A549 (cell line): ENCODE data around the gene GNL2. TPM values are rescaled to one million over a fixed set of nuclear protein-coding genes. Genes with fewer than 3 reads are reported as not detected.

Source experiments
- polyA plus RNA-seq, 4 experiments: library from polyadenylated mRNA; depleted of rRNA in 3 of 4; stranded (reverse); fragments of >200 nt; fragmentation: RNase III in 1 of 4; extraction: RNeasy Plus Mini Kit Qiagen cat#74134 plus additional on column Dnase treatment in 1 of 4; gene quantifications; 2 replicates in 3 of 4; 3 replicates in 1 of 4; pipeline ENCODE4 v1.2.3, GENCODE V29; 2011 to 2017
- small RNA-seq, 6 experiments: library from RNA; depleted of rRNA; stranded (forward); fragments of <200 nt; gene quantifications; one replicate each; pipeline ENCODE3, GENCODE V24; 2012

GNL2 gene
- polyA plus RNA-seq, 2 of the 4 experiments (the other 2 are of a cell fraction) = 50.1 to 69.2 TPM

Small RNAs within 50 kb of the gene (small RNA-seq; reads per million reads assigned to genes)
- 0 reads per million in 6 experiments for gene AL034379.1

Other genes starting within 250 kb of the GNL2 start
- 23.1 and 23.5 TPM in 2 replicates for gene ZC3H12A, start 121.4 kb downstream of the GNL2 start, polyA plus RNA-seq (2011; rRNA removed)
- 11.6 to 16.3 TPM (median 14.7 TPM) in 3 replicates for gene ZC3H12A, start 121.4 kb downstream of the GNL2 start, polyA plus RNA-seq (2017; fragmentation: RNase III; extraction: RNeasy Plus Mini Kit Qiagen cat#74134 plus additional on column Dnase treatment)
- gene MEAF6, start 81.2 kb downstream of the GNL2 start, polyA plus RNA-seq (2011; rRNA removed) = 45.4 and 47.2 TPM in 2 replicates
- gene MEAF6, start 81.2 kb downstream of the GNL2 start, polyA plus RNA-seq (2017; fragmentation: RNase III; extraction: RNeasy Plus Mini Kit Qiagen cat#74134 plus additional on column Dnase treatment) = 38.5 to 42.5 TPM (median 39.4 TPM) in 3 replicates
- 7.8 and 9.0 TPM in 2 replicates for gene SNIP1, start 41.6 kb downstream of the GNL2 start, polyA plus RNA-seq (2011; rRNA removed)
- gene SNIP1, start 41.6 kb downstream of the GNL2 start, polyA plus RNA-seq (2017; fragmentation: RNase III; extraction: RNeasy Plus Mini Kit Qiagen cat#74134 plus additional on column Dnase treatment) = 5.3 to 6.6 TPM (median 6.5 TPM) in 3 replicates
- gene DNALI1, start 39.0 kb downstream of the GNL2 start, polyA plus RNA-seq (2011; rRNA removed) = not detected in 2 replicates
- gene DNALI1, start 39.0 kb downstream of the GNL2 start, polyA plus RNA-seq (2017; fragmentation: RNase III; extraction: RNeasy Plus Mini Kit Qiagen cat#74134 plus additional on column Dnase treatment) = not detected in 3 replicates
- gene RSPO1, start 39.0 kb upstream of the GNL2 start, polyA plus RNA-seq (2011; rRNA removed) = 0.07 TPM in 1 of 2 replicates, not detected in the other
- gene RSPO1, start 39.0 kb upstream of the GNL2 start, polyA plus RNA-seq (2017; fragmentation: RNase III; extraction: RNeasy Plus Mini Kit Qiagen cat#74134 plus additional on column Dnase treatment) = 0.05 to 0.12 TPM in 2 of 3 replicates, not detected in the other
- 24.2 and 26.8 TPM in 2 replicates for gene CDCA8, start 96.6 kb upstream of the GNL2 start, polyA plus RNA-seq (2011; rRNA removed)
- 31.4 to 37.1 TPM (median 32.1 TPM) in 3 replicates for gene CDCA8, start 96.6 kb upstream of the GNL2 start, polyA plus RNA-seq (2017; fragmentation: RNase III; extraction: RNeasy Plus Mini Kit Qiagen cat#74134 plus additional on column Dnase treatment)
- 0.35 and 0.65 TPM in 2 replicates for gene EPHA10, start 169.2 kb upstream of the GNL2 start, polyA plus RNA-seq (2011; rRNA removed)
- gene EPHA10, start 169.2 kb upstream of the GNL2 start, polyA plus RNA-seq (2017; fragmentation: RNase III; extraction: RNeasy Plus Mini Kit Qiagen cat#74134 plus additional on column Dnase treatment) = 0.49 to 0.59 TPM (median 0.53 TPM) in 3 replicates
- 8.9 and 12.6 TPM in 2 replicates for gene MANEAL, start 197.9 kb upstream of the GNL2 start, polyA plus RNA-seq (2011; rRNA removed)
- gene MANEAL, start 197.9 kb upstream of the GNL2 start, polyA plus RNA-seq (2017; fragmentation: RNase III; extraction: RNeasy Plus Mini Kit Qiagen cat#74134 plus additional on column Dnase treatment) = 13.8 to 15.5 TPM (median 15.5 TPM) in 3 replicates
- gene C1orf122, start 211.9 kb upstream of the GNL2 start, polyA plus RNA-seq (2011; rRNA removed) = 21.3 and 24.2 TPM in 2 replicates
- gene C1orf122, start 211.9 kb upstream of the GNL2 start, polyA plus RNA-seq (2017; fragmentation: RNase III; extraction: RNeasy Plus Mini Kit Qiagen cat#74134 plus additional on column Dnase treatment) = 26.8 to 29.6 TPM (median 29.1 TPM) in 3 replicates
- 21.0 and 21.7 TPM in 2 replicates for gene YRDC, start 212.3 kb upstream of the GNL2 start, polyA plus RNA-seq (2011; rRNA removed)
- gene YRDC, start 212.3 kb upstream of the GNL2 start, polyA plus RNA-seq (2017; fragmentation: RNase III; extraction: RNeasy Plus Mini Kit Qiagen cat#74134 plus additional on column Dnase treatment) = 12.2 to 12.8 TPM (median 12.3 TPM) in 3 replicates